Fibroblast of villous mesenchyme (primary cell): Measurements from ENCODE around the gene ACO1. TPM values are rescaled to one million over a fixed set of nuclear protein-coding genes. Genes with fewer than 3 reads are reported as not detected.

ENCODE experiments used
- DNase-seq: peaks from one replicate; pipeline ENCODE4 v3.0.0-alpha.2; 2010; ENCODE audit warnings: low read depth
- H3K4me3 ChIP-seq: 2 replicates; pipeline ENCODE4 v1.5.1; 2011; ENCODE audit warnings: low read depth, mild to moderate bottlenecking, low read length
- total RNA-seq: library from RNA; depleted of rRNA; stranded (reverse); fragments of >200 nt; gene quantifications from 2 replicates; pipeline ENCODE4 v1.2.3, GENCODE V29; 2012
- TF ChIP-seq, protein P1 (sequence below): IDR thresholded peaks from 2 replicates; pipeline ENCODE4 v1.5.1; 2012; ENCODE audit warnings: low read depth, mild to moderate bottlenecking, low read length; ENCODE audit not compliant: insufficient read depth

ACO1 gene
- total RNA-seq, 1 donor: 155 TPM

DNA sequence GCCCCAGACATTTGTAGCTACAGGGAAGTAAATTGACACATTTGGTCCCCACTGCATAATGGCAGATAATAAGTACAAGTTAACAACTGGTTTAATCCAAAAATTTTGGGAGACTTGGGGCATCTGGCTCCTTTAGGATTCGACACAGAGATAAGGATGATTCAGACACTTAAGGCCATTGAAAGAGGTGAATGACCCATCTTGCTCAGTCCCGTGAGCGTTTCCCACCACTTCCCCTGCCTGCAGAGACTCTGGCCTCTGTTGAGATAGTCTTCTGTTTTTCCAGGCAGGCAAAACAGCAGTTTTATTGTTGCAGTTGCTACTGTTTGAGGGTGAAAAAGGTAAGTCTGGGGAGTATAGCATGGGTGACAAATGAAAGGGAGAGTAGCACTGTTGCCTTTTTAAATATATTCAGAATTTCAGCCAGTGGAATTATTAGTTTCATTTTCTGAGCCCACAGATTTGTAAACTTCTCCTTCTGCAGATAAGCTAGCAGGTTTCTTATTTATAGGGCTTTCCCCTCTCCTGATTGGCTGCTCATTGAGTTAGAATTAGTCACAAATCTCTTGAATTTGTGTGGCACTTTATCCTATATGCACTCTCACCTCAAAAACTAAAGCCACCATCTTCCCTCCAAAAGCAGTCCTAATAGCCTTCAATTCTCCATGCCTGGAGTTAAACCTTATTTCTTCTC is 19.3 kb downstream of the ACO1 start:
- TF ChIP-seq, protein P1, sequence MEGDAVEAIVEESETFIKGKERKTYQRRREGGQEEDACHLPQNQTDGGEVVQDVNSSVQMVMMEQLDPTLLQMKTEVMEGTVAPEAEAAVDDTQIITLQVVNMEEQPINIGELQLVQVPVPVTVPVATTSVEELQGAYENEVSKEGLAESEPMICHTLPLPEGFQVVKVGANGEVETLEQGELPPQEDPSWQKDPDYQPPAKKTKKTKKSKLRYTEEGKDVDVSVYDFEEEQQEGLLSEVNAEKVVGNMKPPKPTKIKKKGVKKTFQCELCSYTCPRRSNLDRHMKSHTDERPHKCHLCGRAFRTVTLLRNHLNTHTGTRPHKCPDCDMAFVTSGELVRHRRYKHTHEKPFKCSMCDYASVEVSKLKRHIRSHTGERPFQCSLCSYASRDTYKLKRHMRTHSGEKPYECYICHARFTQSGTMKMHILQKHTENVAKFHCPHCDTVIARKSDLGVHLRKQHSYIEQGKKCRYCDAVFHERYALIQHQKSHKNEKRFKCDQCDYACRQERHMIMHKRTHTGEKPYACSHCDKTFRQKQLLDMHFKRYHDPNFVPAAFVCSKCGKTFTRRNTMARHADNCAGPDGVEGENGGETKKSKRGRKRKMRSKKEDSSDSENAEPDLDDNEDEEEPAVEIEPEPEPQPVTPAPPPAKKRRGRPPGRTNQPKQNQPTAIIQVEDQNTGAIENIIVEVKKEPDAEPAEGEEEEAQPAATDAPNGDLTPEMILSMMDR: no peak
- peak overlapping the region; percentile 18 for H3K4me3 ChIP-seq
- peak; percentile 63 for DNase-seq

DNA sequence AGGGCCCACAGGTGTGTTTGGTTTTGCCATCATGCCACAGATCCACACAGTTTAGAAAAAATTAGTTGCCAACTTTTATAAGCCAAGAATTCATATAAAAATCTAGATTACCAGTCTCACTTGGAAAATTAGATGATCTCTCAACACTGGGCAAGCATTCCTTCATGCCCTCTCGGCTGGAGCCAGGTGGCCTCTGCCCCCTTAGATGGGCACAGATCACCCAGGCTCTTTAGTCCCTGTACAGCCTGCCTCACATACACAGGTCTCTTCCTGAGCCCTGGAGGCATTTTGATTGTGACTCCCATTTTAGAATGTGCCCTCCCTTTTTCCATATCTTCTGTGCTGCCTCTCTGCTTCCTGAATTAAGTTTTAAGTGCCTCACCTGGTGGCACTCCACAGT is 20.0 kb downstream of the ACO1 start:
- no peak for DNase-seq
- no peak overlapping the region for H3K4me3 ChIP-seq
- TF ChIP-seq, protein P1: no peak

DNA sequence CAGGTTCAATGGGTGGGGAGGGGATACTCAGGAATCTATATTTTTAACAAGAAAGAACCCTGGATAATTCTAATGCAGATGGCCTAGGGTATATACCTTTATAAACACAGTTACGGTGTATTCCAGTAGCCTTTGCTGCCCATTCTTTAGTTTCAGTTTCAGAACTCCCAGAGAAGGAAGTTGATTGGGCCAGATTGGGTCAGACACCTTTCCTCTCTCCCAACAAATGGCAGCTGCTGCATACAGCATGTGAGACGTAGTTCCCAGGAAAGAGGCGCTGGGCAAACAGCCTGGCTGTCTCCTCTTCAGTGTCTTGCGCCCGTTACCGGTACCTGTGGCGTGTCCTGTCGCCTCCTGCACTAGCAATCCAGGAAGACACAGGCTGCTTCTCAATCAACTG is 20.4 kb downstream of the ACO1 start:
- DNase-seq: no peak
- TF ChIP-seq, protein P1: no peak
- no peak overlapping the region for H3K4me3 ChIP-seq

DNA sequence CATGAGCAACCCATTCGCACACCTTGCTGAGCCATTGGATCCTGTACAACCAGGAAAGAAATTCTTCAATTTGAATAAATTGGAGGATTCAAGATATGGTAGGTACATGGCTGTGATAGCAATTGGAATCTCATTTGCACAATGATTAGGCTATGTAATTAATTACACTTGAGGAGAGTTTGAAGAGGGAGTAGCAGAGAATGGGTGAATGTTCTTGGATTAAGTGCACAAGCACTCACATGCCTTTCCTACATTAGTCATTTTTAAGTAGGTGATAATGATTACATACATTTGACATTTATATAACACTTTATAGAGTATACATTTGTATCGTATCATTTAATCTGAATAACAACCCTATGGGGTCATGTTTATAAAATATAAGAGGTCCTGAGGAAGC is 21.1 kb downstream of the ACO1 start:
- no peak for DNase-seq
- H3K4me3 ChIP-seq: no peak overlapping the region
- TF ChIP-seq, protein P1: no peak

DNA sequence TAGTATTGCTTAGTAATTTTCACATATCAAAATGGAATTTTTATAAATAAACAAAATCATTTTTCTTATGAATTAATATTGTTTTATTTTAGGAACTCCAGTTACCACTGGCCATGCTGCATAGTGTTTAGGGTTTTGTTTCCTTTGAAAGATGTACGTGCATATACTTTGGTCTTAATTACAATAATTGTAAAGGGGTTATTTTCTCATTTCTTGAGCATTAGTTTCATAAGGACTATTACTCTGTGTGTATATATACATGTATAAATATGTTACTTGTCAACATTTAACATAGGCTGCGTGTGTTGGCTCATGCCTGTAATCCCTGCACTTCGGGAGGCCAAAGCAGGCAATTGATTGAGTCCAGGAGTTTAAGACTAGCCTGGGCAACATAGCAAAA is 21.6 kb downstream of the ACO1 start:
- no peak for DNase-seq
- TF ChIP-seq, protein P1: no peak

DNA sequence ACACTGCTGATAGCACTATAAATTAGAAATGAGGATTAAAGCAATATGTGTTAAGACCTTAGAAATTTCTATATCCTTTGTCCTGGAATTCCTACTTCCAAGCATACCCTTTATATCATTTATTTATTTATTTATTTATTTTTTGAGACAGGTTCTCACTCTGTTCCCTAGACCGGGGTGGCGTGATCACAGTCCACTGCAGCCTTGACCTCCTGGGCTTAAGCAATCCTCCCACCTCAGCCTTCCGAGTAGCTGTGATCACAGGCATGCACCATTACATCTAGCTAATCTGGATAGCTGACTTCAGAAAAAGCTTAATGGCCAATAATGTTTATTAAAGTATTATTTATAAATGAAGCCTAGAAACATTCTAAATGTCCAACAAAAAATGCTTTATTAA is 27.3 kb downstream of the ACO1 start:
- TF ChIP-seq, protein P1: no peak
- DNase-seq: no peak
- no peak overlapping the region for H3K4me3 ChIP-seq

More for the DNA sequence above, 21.6 kb downstream of the ACO1 start:
- no peak overlapping the region for H3K4me3 ChIP-seq

DNA sequence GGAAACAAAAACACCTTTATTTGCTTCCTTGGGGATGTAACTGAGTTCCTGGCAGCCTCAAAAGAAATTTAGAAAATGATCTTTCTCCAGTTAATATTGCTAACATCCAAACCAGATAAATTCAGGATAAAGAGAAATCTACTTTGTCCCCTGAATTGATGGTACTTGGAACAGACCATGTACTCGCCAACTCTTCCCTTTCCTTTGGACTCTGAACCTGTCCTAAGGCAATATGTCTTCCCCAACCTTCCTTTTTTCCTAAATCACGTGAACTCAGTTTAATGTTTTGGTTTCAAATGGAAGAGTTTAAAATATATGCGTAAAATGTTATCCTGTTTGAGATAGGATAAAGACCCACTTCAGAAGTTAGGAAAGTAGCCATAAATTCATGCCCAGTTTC is 28.0 kb downstream of the ACO1 start:
- H3K4me3 ChIP-seq: no peak overlapping the region
- TF ChIP-seq, protein P1: no peak
- no peak for DNase-seq
